GM12891 (cell line): ENCODE data around the gene NDOR1.
A peak's percentile ranks its signal among the peaks of the same experiment; 100 is the strongest.
"Not testable (repeated sequence)": the region's sequence is repeated elsewhere in the genome, so short reads cannot be mapped to it uniquely, and the experiment has no call there.

Source experiments
- DNase-seq: peaks from one replicate; pipeline ENCODE4 v3.0.0; 2011; ENCODE audit warnings: low spot score; ENCODE audit not compliant: insufficient read length
- FAIRE-seq: peaks from 2 replicates; lab custom pipeline; 2011; peaks lifted over from hg19 to GRCh38; lab: Jason Lieb, UNC
- PAX5 ChIP-seq: IDR thresholded peaks from 2 replicates; pipeline ENCODE4 v1.6.1; 2011; ENCODE audit warnings: low read length, moderate library complexity, mild to moderate bottlenecking; ENCODE audit not compliant: insufficient read depth, severe bottlenecking
- POLR2A ChIP-seq: IDR thresholded peaks from 2 replicates; pipeline ENCODE4 v1.6.1; 2011; ENCODE audit warnings: low read depth, low read length, control low read depth
- POLR2AphosphoS5 ChIP-seq: IDR thresholded peaks from 2 replicates; pipeline ENCODE4 v1.6.1; 2011; ENCODE audit warnings: low read depth, low read length, control low read depth
- POU2F2 ChIP-seq: IDR thresholded peaks from 2 replicates; pipeline ENCODE4 v1.6.1; 2011; ENCODE audit warnings: low read depth, mild to moderate bottlenecking, control low read depth, low read length, moderate library complexity
- SPI1 ChIP-seq: IDR thresholded peaks from 2 replicates; pipeline ENCODE4 v1.6.1; 2011; ENCODE audit warnings: low read depth, low read length, control low read depth
- TAF1 ChIP-seq: IDR thresholded peaks from 2 replicates; pipeline ENCODE4 v1.6.1; 2011; ENCODE audit warnings: low read depth, low read length, control low read depth

The NDOR1 gene

GRCh38 chr9:137242269-137243203 is 37.0 kb downstream of the NDOR1 start:
- FAIRE-seq (no peak), DNase-seq (no peak)
- TF ChIP-seq POLR2AphosphoS5 (no peak; the same call in 1 of the 2 replicates), POU2F2 (no peak), PAX5 (no peak), TAF1 (no peak), SPI1 (no peak), POLR2A (no peak)

- FAIRE-seq, DNase-seq: not testable (repeated sequence)
- 0 out of 2 replicates have a peak, but pooled peaks have one; percentile 27 for TF ChIP-seq POU2F2
Observed at GRCh38 chr9:137243266-137243625, 37.7 kb downstream of the NDOR1 start.

GRCh38 chr9:137243626-137244485 is 38.4 kb downstream of the NDOR1 start:
- FAIRE-seq (peak; percentile 13), DNase-seq (no peak)
- TF ChIP-seq SPI1 = peak; percentile 20; the same call in 1 of the 2 replicates
- TF ChIP-seq POLR2A = peak; percentile 84
- peak; percentile 71; the same call in 1 of the 2 replicates for TF ChIP-seq POLR2AphosphoS5
- TF ChIP-seq PAX5 = no peak
- no peak for TF ChIP-seq TAF1
- TF ChIP-seq POU2F2 = peak; percentile 27; the same call in 1 of the 2 replicates

GRCh38 chr9:137244486-137245449 is 39.3 kb downstream of the NDOR1 start:
- peak; percentile 61 for FAIRE-seq
- TF ChIP-seq TAF1 (no peak), PAX5 (no peak), POLR2AphosphoS5 (peak; percentile 26), POU2F2 (no peak), SPI1 (no peak), POLR2A (peak; percentile 76; the same call in 1 of the 2 replicates)
- DNase-seq = no peak

- DNase-seq (no peak), FAIRE-seq (no peak)
- TF ChIP-seq POLR2A (no peak), PAX5 (no peak), POU2F2 (no peak), POLR2AphosphoS5 (no peak), SPI1 (no peak), TAF1 (no peak)
Observed at GRCh38 chr9:137245450-137246421, 40.2 kb downstream of the NDOR1 start.

DNA sequence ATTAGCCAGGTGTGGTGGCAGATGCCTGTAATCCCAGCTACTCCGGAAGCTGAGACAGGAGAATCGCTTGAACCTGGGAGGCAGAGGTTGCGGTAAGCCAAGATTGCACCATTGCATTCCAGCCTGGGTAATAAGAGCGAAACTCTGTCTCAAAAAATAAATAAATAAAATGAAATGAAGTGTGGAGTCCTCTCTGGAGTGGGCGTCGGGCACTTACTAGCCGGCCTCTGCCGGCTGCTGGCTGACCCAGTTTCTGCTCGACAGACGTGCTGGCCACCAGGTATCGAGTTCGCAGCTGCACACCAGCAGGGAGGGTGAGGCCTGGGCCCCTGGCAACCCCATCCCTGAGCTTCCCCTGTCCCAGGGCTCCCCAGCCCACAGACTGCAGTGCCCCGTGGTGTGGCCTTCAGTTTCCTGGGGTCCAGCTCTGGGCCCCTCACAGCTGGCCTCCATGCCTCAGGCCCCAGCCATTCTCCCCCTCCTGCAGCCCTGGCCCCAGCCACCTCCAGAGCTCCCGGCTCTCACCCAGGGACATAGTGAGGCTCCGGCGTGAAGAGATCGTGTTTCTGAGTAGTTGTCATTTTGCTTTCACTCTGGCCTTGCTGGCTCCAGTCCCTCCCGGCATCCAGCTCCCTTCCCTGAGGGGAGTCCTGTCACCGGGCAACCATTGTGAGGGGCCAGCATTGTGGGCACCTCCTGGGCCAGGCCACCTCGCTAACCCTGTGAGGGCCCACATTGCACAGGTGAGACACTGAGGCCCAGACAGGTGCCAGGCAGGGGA is 41.8 kb downstream of the NDOR1 start:
- DNase-seq = no peak
- no peak for TF ChIP-seq PAX5
- no peak for TF ChIP-seq POU2F2
- TF ChIP-seq POLR2AphosphoS5 = no peak
- no peak for TF ChIP-seq POLR2A
- no peak for TF ChIP-seq TAF1
- no peak for TF ChIP-seq SPI1
- no peak for FAIRE-seq

DNA sequence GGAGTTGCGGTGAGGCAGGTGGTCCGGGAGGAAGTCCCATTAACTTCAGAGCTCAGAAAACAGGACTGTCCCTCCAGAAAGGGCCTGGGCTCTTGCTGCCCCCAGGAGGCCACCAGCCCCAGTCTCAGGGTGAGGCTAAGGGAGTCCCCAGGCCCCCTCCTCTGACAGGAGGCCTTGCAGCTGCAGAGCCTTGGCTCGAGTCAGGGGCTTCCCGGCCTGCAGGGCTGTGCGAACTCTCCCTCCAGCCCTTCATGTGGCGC is 42.3 kb downstream of the NDOR1 start:
- FAIRE-seq = no peak
- DNase-seq = no peak
- TF ChIP-seq POLR2A (no peak), SPI1 (no peak), TAF1 (no peak), POU2F2 (no peak)
